Measurements from ENCODE around the gene ZMPSTE24.

Gene ZMPSTE24

DNA sequence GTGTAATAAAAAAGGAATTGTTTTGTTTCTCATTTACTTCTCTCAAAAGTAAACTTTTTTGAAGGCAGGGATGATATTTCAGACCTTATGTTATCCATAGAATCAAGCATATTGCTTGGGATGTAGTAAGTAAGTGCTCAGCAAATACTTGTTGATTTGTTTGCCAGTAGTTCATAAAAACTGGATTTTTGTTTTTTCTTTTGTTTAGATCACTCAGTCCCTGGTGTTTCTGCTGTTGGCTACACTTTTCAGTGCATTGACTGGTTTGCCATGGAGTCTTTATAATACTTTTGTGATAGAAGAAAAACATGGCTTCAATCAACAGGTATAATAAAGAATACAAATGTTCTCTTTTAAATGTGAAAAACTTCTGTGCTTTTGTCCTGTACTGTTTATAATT is 10.2 kb downstream of the ZMPSTE24 start:
- DNase-seq (ENCODE audit: low read depth) = no peak
- TF ChIP-seq, protein P1, sequence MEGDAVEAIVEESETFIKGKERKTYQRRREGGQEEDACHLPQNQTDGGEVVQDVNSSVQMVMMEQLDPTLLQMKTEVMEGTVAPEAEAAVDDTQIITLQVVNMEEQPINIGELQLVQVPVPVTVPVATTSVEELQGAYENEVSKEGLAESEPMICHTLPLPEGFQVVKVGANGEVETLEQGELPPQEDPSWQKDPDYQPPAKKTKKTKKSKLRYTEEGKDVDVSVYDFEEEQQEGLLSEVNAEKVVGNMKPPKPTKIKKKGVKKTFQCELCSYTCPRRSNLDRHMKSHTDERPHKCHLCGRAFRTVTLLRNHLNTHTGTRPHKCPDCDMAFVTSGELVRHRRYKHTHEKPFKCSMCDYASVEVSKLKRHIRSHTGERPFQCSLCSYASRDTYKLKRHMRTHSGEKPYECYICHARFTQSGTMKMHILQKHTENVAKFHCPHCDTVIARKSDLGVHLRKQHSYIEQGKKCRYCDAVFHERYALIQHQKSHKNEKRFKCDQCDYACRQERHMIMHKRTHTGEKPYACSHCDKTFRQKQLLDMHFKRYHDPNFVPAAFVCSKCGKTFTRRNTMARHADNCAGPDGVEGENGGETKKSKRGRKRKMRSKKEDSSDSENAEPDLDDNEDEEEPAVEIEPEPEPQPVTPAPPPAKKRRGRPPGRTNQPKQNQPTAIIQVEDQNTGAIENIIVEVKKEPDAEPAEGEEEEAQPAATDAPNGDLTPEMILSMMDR (IDR thresholded peaks at IDR 0.05; ENCODE audit: low read length, missing control alignments) = no peak
- no peak overlapping the region for H3K4me3 ChIP-seq (replicated peaks; ENCODE audit: low read depth, low read length)

DNA sequence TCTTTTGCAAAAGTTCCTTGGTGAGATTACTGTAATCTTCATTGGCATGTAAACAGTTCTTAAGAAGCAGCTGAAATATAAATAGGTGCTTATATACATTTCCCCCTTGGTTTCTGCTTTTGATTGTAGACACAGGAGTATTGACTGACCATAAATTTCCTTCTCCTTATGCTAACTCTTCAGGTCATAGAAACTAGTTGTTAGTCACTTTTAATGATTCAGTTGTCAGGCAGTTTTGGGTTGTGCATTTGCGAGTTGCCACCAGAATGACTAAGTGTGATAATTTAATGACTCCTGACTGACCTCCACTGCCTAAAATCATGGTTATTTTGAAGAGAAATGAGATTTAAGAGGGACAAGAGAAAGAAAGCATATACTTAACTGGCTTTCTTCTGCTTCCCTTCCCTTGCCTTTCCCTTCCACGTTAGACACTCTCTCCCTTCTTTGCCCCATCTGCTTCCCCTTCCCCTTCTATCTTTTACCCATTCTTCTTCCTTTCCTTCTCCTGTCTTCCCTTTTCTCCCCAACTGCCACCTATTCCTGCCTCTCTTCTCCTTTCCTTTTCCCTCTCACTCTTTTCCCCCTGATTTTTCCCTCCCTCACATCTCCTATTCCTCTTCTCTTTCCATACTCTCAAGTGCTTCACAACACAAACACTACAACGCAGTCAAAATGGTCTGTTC is 12.3 kb downstream of the ZMPSTE24 start:
- no peak overlapping the region for H3K4me3 ChIP-seq (replicated peaks; ENCODE audit: low read depth, low read length)
- TF ChIP-seq, protein P1 (IDR thresholded peaks at IDR 0.05; ENCODE audit: low read length, missing control alignments) = no peak
- DNase-seq (ENCODE audit: low read depth) = no peak

DNA sequence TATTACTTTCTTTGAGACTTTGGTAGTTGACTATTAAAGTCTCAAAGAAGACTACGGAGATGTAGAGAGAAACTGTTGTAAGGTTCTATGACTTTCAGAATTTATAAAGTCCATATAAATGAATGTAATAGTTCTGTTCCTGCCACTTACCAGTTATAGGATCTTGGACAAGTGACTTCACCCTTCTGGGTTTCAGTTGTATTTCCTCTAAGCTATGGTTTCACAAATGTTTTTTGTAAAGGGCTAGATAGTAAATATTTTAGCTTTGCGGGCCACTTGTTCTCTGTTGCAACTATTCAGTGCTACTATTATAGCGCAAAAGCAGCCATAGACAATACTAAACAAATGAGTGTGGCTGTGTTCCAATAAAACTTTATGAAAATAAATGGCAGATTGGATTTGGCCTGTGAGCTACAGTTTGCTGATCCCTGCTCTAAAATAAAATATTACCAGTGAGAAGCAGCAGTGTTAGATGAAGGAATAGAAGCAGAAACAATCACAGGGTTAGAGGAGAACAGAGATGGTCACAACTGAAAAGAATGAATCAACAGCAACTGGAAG is 14.7 kb downstream of the ZMPSTE24 start:
- H3K4me3 ChIP-seq (replicated peaks; ENCODE audit: low read depth, low read length) = no peak overlapping the region
- TF ChIP-seq, protein P1 (IDR thresholded peaks at IDR 0.05; ENCODE audit: low read length, missing control alignments) = no peak

DNA sequence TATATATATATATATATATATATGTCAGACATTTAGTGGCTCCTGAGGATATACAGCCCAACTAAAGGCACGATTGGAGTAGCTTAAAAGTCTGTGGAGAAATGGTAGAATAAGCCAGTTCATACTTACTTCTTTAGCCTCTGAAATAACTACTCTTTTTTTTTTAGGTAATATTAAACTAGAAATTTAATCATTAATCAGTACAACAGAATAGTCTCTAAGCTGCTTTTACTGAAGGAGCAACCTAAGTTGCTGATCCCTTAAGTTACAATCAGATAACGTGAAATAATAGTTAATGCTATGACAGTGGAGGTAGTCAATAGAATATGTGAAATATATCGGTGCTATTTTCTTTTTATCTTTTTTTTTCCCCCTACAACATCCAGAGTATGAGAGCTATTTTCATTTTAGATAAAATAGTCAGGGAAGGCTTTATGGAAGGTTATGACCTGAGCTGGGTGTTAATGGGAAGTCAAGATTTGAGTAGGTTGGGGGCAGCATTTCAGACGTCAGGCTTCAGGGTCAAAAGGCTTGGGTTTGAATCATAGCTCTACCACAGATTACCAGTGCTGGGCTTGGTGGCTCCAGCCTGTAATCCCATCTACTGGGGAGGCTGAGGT is 15.6 kb downstream of the ZMPSTE24 start:
- DNase-seq (ENCODE audit: low read depth) = no peak
- TF ChIP-seq, protein P1 (IDR thresholded peaks at IDR 0.05; ENCODE audit: low read length, missing control alignments) = no peak
- H3K4me3 ChIP-seq (replicated peaks; ENCODE audit: low read depth, low read length) = no peak overlapping the region

More for the DNA sequence above, 14.7 kb downstream of the ZMPSTE24 start:
- no peak for DNase-seq (ENCODE audit: low read depth)

DNA sequence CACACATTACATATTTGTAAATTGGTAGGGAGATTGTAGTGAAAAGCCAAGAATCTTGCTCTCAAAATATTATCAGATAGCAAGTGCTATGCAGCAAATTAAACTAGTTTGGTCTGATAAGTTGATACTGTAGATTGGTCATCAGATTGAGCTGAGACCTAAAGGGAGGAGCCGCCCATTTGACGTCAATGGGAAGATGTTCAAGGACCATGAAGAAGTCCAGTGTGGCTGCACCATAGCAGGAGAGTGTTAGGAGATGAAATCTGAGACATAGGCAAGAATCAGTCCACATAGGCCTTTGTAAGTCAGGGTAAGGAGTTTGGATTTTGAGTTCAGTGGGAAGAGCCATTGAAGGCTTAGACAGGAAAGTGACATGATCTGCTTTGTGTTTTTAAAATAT is 16.3 kb downstream of the ZMPSTE24 start:
- TF ChIP-seq, protein P1 (IDR thresholded peaks at IDR 0.05; ENCODE audit: low read length, missing control alignments) = no peak

DNA sequence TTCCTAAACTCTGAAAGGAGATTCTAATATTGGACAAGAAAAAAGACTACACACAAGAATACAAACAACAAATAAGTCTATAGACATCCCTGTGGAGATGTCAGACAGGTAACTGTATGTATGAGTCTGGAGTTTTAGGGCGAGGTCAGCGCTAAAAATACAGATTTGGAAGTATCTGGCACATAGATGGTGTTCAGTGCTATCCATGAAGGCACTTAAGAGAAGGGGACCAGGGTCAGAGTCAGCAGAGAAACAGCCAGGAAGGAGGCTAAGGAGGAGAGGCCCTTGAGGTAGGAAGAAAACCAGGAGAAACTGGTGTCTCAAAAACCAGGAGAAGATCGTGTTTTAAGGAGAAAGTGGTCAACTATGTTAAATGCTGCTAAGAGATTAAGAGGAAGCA is 18.1 kb downstream of the ZMPSTE24 start:
- no peak overlapping the region for H3K4me3 ChIP-seq (replicated peaks; ENCODE audit: low read depth, low read length)
- no peak for DNase-seq (ENCODE audit: low read depth)
- TF ChIP-seq, protein P1 (IDR thresholded peaks at IDR 0.05; ENCODE audit: low read length, missing control alignments) = no peak

More for the DNA sequence above, 16.3 kb downstream of the ZMPSTE24 start:
- no peak overlapping the region for H3K4me3 ChIP-seq (replicated peaks; ENCODE audit: low read depth, low read length)
- DNase-seq (ENCODE audit: low read depth) = no peak

All from fibroblast of pulmonary artery (primary cell).